ENCODE data around the gene CREB3L4.

- TF ChIP-seq POLR2A (IDR thresholded peaks at IDR 0.05) (peak; percentile 83), CTCF (IDR thresholded peaks at IDR 0.05) (no peak), POLR2AphosphoS5 (IDR thresholded peaks at IDR 0.05) (peak; percentile 95)
Measured at GRCh38 chr1:153963030-153963849, 4.5 kb upstream of the CREB3L4 start, which contains the start of gene SLC39A1.
